ENCODE measurements around the gene TACR2.
"Not testable (repeated sequence)": the region's sequence is repeated elsewhere in the genome, so short reads cannot be mapped to it uniquely, and the experiment has no call there.

GRCh38 chr10:69450395-69450794, 33.7 kb upstream of the TACR2 start:
- TF ChIP-seq CTCF, POLR2A (IDR thresholded peaks at IDR 0.05): not testable (repeated sequence)

Measured in Peyer's patch (tissue), 4 donors.